ENCODE results near the gene ZNF282. TPM values are rescaled to one million over a fixed set of nuclear protein-coding genes. Genes with fewer than 3 reads are reported as not detected.
"Not testable (repeated sequence)": the region's sequence is repeated elsewhere in the genome, so short reads cannot be mapped to it uniquely, and the experiment has no call there.

The ZNF282 gene
- total RNA-seq, 1 experiment from 2014 or later: 38.2 TPM

GRCh38 chr7:149224352-149224751 lies 29.0 kb downstream of the ZNF282 start:
- Histone ChIP-seq H3K9me3 (ENCODE audit: low read depth, low read length, poor library complexity, severe bottlenecking) (no peaks in the 10 kb centered on the region), H3K4me1 (ENCODE audit: insufficient read depth, low read length, poor library complexity, severe bottlenecking) (peaks cover 7% of the 10 kb centered on the region), H3K27me3 (replicated peaks; ENCODE audit: insufficient read depth, low read depth, low read length, poor library complexity) (no peaks in the 10 kb centered on the region), H3K36me3 (ENCODE audit: insufficient read depth, low read length, poor library complexity, severe bottlenecking) (no peaks in the 10 kb centered on the region), H3K4me3 (ENCODE audit: low read depth, low read length, poor library complexity, severe bottlenecking) (no peak overlapping the region), H3K27ac (ENCODE audit: low read depth, low read length, poor library complexity, severe bottlenecking) (no peak overlapping the region)
- DNase-seq (ENCODE audit: low spot score): no peak
- BruUV-seq (replicated peaks): no TSS peak
- intact Hi-C loops (cut with micrococcal nuclease; ENCODE audit: unreplicated experiment): no loop called here
- POLR2A ChIA-PET (ENCODE audit: low non-redundant PET): no interaction called here
- CTCF ChIA-PET: no interaction called here
- no peak for TF ChIP-seq EZH2 (IDR thresholded peaks at IDR 0.05; ENCODE audit: borderline replicate concordance, low read depth, low read length, poor library complexity, severe bottlenecking)
- no peak for TF ChIP-seq CTCF (conservative IDR thresholded peaks at IDR 0.05; ENCODE audit: low read depth, low read length)

GRCh38 chr7:149225106-149225505 lies 29.8 kb downstream of the ZNF282 start:
- Histone ChIP-seq H3K4me1 (ENCODE audit: insufficient read depth, low read length, poor library complexity, severe bottlenecking) (peaks cover 10% of the 10 kb centered on the region), H3K27me3 (replicated peaks; ENCODE audit: insufficient read depth, low read depth, low read length, poor library complexity) (no peaks in the 10 kb centered on the region), H3K36me3 (ENCODE audit: insufficient read depth, low read length, poor library complexity, severe bottlenecking) (no peaks in the 10 kb centered on the region), H3K27ac (ENCODE audit: low read depth, low read length, poor library complexity, severe bottlenecking) (no peak overlapping the region), H3K9me3 (ENCODE audit: low read depth, low read length, poor library complexity, severe bottlenecking) (no peaks in the 10 kb centered on the region), H3K4me3 (ENCODE audit: low read depth, low read length, poor library complexity, severe bottlenecking) (no peak overlapping the region)
- ChIA-PET CTCF (no interaction called here), POLR2A (ENCODE audit: low non-redundant PET) (no interaction called here)
- TF ChIP-seq CTCF (conservative IDR thresholded peaks at IDR 0.05; ENCODE audit: low read depth, low read length) (no peak), EZH2 (IDR thresholded peaks at IDR 0.05; ENCODE audit: borderline replicate concordance, low read depth, low read length, poor library complexity, severe bottlenecking) (no peak)
- BruUV-seq (replicated peaks): no TSS peak
- intact Hi-C loops (cut with micrococcal nuclease; ENCODE audit: unreplicated experiment): no loop called here
- no peak for DNase-seq (ENCODE audit: low spot score)

- H3K4me3 ChIP-seq (ENCODE audit: low read depth, low read length, poor library complexity, severe bottlenecking): no peak overlapping the region
- no TSS peak for BruUV-seq (replicated peaks)
- H3K27ac ChIP-seq (ENCODE audit: low read depth, low read length, poor library complexity, severe bottlenecking): no peak overlapping the region
- intact Hi-C loops (cut with micrococcal nuclease; ENCODE audit: unreplicated experiment): no loop called here
- no peak for TF ChIP-seq EZH2 (IDR thresholded peaks at IDR 0.05; ENCODE audit: borderline replicate concordance, low read depth, low read length, poor library complexity, severe bottlenecking)
- TF ChIP-seq CTCF (conservative IDR thresholded peaks at IDR 0.05; ENCODE audit: low read depth, low read length): no peak
- H3K9me3 ChIP-seq (ENCODE audit: low read depth, low read length, poor library complexity, severe bottlenecking): no peaks in the 10 kb centered on the region
- no peaks in the 10 kb centered on the region for H3K27me3 ChIP-seq (replicated peaks; ENCODE audit: insufficient read depth, low read depth, low read length, poor library complexity)
- no peak for DNase-seq (ENCODE audit: low spot score)
- peaks cover 10% of the 10 kb centered on the region for H3K4me1 ChIP-seq (ENCODE audit: insufficient read depth, low read length, poor library complexity, severe bottlenecking)
- CTCF ChIA-PET: no interaction called here
- POLR2A ChIA-PET (ENCODE audit: low non-redundant PET): interaction anchor here (0.7 kb wide), 1 partner anchor 15 kb away, joined by 3 read pairs; no protein-coding TSS in a partner anchor
- H3K36me3 ChIP-seq (ENCODE audit: insufficient read depth, low read length, poor library complexity, severe bottlenecking): no peaks in the 10 kb centered on the region
Measured at GRCh38 chr7:149225656-149226055, 30.3 kb downstream of the ZNF282 start.

GRCh38 chr7:149226366-149226765 lies 31.0 kb downstream of the ZNF282 start:
- POLR2A ChIA-PET (ENCODE audit: low non-redundant PET): interaction anchor here (0.7 kb wide), 1 partner anchor 14 kb away, joined by 3 read pairs; no protein-coding TSS in a partner anchor
- CTCF ChIA-PET; H3K36me3 ChIP-seq (ENCODE audit: insufficient read depth, low read length, poor library complexity, severe bottlenecking); intact Hi-C loops (cut with micrococcal nuclease; ENCODE audit: unreplicated experiment); H3K4me1 ChIP-seq (ENCODE audit: insufficient read depth, low read length, poor library complexity, severe bottlenecking); H3K4me3 ChIP-seq (ENCODE audit: low read depth, low read length, poor library complexity, severe bottlenecking); H3K9me3 ChIP-seq (ENCODE audit: low read depth, low read length, poor library complexity, severe bottlenecking); H3K27ac ChIP-seq (ENCODE audit: low read depth, low read length, poor library complexity, severe bottlenecking); BruUV-seq (replicated peaks); DNase-seq (ENCODE audit: low spot score); H3K27me3 ChIP-seq (replicated peaks; ENCODE audit: insufficient read depth, low read depth, low read length, poor library complexity): not testable (repeated sequence)

All from A673 (cell line).